GM10847 (cell line): ENCODE measurements around the gene ELMO3.

ENCODE experiments used
- POLR2A ChIP-seq: IDR thresholded peaks from 2 replicates; pipeline ENCODE4 v1.6.1; 2011; ENCODE audit not compliant: insufficient read length; ENCODE audit errors: extremely low read depth

The ELMO3 gene

GRCh38 chr16:67209565-67209964 lies 10.6 kb downstream of the ELMO3 start:
- TF ChIP-seq POLR2A: no peak

GRCh38 chr16:67210069-67210937 lies 11.4 kb downstream of the ELMO3 start:
- TF ChIP-seq POLR2A: no peak

- TF ChIP-seq POLR2A: no peak
These were observed 12.7 kb downstream of the ELMO3 start for GRCh38 chr16:67211674-67212073.

GRCh38 chr16:67212766-67213165 lies 13.8 kb downstream of the ELMO3 start:
- TF ChIP-seq POLR2A: no peak

GRCh38 chr16:67213197-67214019 lies 14.5 kb downstream of the ELMO3 start:
- TF ChIP-seq POLR2A: no peak

- no peak for TF ChIP-seq POLR2A
These were observed 16.8 kb downstream of the ELMO3 start for GRCh38 chr16:67215706-67216105.

GRCh38 chr16:67216612-67217490 lies 17.9 kb downstream of the ELMO3 start:
- TF ChIP-seq POLR2A: no peak

- no peak for TF ChIP-seq POLR2A
These were observed 25.1 kb downstream of the ELMO3 start for GRCh38 chr16:67223992-67224391.

- no peak for TF ChIP-seq POLR2A
These were observed 27.4 kb downstream of the ELMO3 start for GRCh38 chr16:67226295-67226803.

- peak; percentile 61 for TF ChIP-seq POLR2A
These were observed 28.1 kb downstream of the ELMO3 start, which contains the start of gene TMEM208 for GRCh38 chr16:67226804-67227566. Gene TMEM208, plus strand, starts transcription at chr16:67227130. Its CDS starts 89 bp downstream, at chr16:67227219.

GRCh38 chr16:67227567-67227921 lies 28.6 kb downstream of the ELMO3 start:
- TF ChIP-seq POLR2A: no peak

- TF ChIP-seq POLR2A: no peak
These were observed 29.3 kb downstream of the ELMO3 start for GRCh38 chr16:67228034-67228785.

- no peak for TF ChIP-seq POLR2A
These were observed 30.0 kb downstream of the ELMO3 start for GRCh38 chr16:67228905-67229304.
